Panc1 (cell line): Measurements from ENCODE around the gene WDR46. TPM values are rescaled to one million over a fixed set of nuclear protein-coding genes. Genes with fewer than 3 reads are reported as not detected.
A peak's percentile ranks its signal among the peaks of the same experiment; 100 is the strongest.

ENCODE experiments used
- ATAC-seq: fragments of 200-7000 bp; cut with Tn5 transposase; 2 replicates; pipeline ENCODE4 v1.9.1; 2020; ENCODE audit warnings: mild to moderate bottlenecking, moderate library complexity
- BruUV-seq: library from RNA; stranded (reverse); fragments of 400-500 nt; replicated peaks from 2 replicates; lab custom pipeline; 2021; lab: Mats Ljungman, UMichigan
- CTCF ChIA-PET: fragments of 300-600 bp; sonication (Branson Sonifier 250); formaldehyde crosslinking; loops from one replicate; lab custom pipeline; 2022; ENCODE audit warnings: antibody characterized with exemption; lab: Charles Lee
- POLR2A ChIA-PET: fragments of 300-600 bp; sonication (Branson Sonifier 250); formaldehyde crosslinking; loops from one replicate; lab custom pipeline; 2022; ENCODE audit warnings: antibody characterized with exemption; lab: Charles Lee
- DNase-seq: peaks from one replicate; pipeline ENCODE4 v3.0.0-alpha.2; 2010; ENCODE audit warnings: low read depth, low spot score
- H3K27ac ChIP-seq: 2 replicates; pipeline ENCODE4 v1.5.1; 2011; ENCODE audit warnings: mild to moderate bottlenecking, low read length, inconsistent platforms
- H3K27me3 ChIP-seq: fragments of 200-500 bp; sonication (Bioruptor generic); 2 replicates; pipeline ENCODE4 v1.6.0; 2014; ENCODE audit warnings: low read length, inconsistent platforms; ENCODE audit not compliant: control insufficient read depth, insufficient read depth
- H3K36me3 ChIP-seq: fragments of 200-500 bp; sonication (Bioruptor generic); 2 replicates; pipeline ENCODE4 v1.5.1; 2014; ENCODE audit warnings: inconsistent platforms, mild to moderate bottlenecking, low read length, moderate library complexity; ENCODE audit not compliant: control insufficient read depth, insufficient read depth
- H3K4me1 ChIP-seq: 2 replicates; pipeline ENCODE4 v1.5.1; 2011; ENCODE audit warnings: inconsistent platforms, mild to moderate bottlenecking, low read length, moderate library complexity; ENCODE audit not compliant: control insufficient read depth, insufficient read depth
- H3K4me3 ChIP-seq, 2 experiments: 2 replicates each; pipeline ENCODE4 v1.5.1; 2011 to 2012; ENCODE audit warnings: low read depth in 2 of 2, low read length in 2 of 2, mild to moderate bottlenecking in 2 of 2, inconsistent platforms in 1 of 2, moderate library complexity in 1 of 2
- H3K9me3 ChIP-seq: fragments of 200-500 bp; sonication (Bioruptor generic); 2 replicates; pipeline ENCODE4 v1.5.1; 2014; ENCODE audit warnings: low read depth, mild to moderate bottlenecking, inconsistent platforms, low read length, moderate library complexity; ENCODE audit not compliant: control insufficient read depth, insufficient read depth
- CTCF ChIP-seq: fragments of 450-650 bp; IDR thresholded peaks from 2 replicates; pipeline ENCODE4 v1.5.1; 2017; ENCODE audit warnings: mild to moderate bottlenecking
- POLR2AphosphoS5 ChIP-seq: IDR thresholded peaks from 2 replicates; pipeline ENCODE4 v1.6.1; 2012; ENCODE audit warnings: mild to moderate bottlenecking, low read depth, low read length, moderate library complexity
- REST ChIP-seq, 2 experiments: IDR thresholded peaks; 2 replicates each; pipeline ENCODE4 v1.6.1; 2011 to 2012; ENCODE audit warnings: low read depth in 2 of 2, control low read depth in 1 of 2, low read length in 1 of 2, mild to moderate bottlenecking in 1 of 2, moderate library complexity in 1 of 2; ENCODE audit not compliant: insufficient read depth in 1 of 2
- SIN3A ChIP-seq: IDR thresholded peaks from 2 replicates; pipeline ENCODE4 v1.6.1; 2012; ENCODE audit warnings: low read depth, mild to moderate bottlenecking, low read length, moderate library complexity, borderline replicate concordance; ENCODE audit not compliant: insufficient read depth
- TCF7L2 ChIP-seq: IDR thresholded peaks from 2 replicates; pipeline ENCODE4 v1.6.1; 2011; ENCODE audit warnings: mild to moderate bottlenecking, low read depth, low read length, inconsistent platforms
- in situ Hi-C: cut with HindIII; loops from 2 replicates; pipeline ENCODE4 v1.10.0; 2016; ENCODE audit warnings: low sequenced_read_pairs, low pct_unique_long_range_greater_than_20kb
- intact Hi-C: fragments of 100-400 bp; cut with micrococcal nuclease; formaldehyde crosslinking; loops from one replicate; pipeline ENCODE4 v1.10.0; 2022; ENCODE audit not compliant: unreplicated experiment
- total RNA-seq: library from RNA; stranded (reverse); gene quantifications from one replicate; pipeline ENCODE4 v1.2.1, GENCODE V29; 2021; ENCODE audit not compliant: unreplicated experiment

WDR46 gene
- total RNA-seq, 1 experiment from 2014 or later, result 80.6 TPM

- peaks cover 23% of the 10 kb centered on the region for H3K36me3 ChIP-seq
Observed at GRCh38 chr6:33276864-33277662, 12.0 kb downstream of the WDR46 start, which contains the start of gene B3GALT4. B3GALT4 (plus strand) TSS chr6:33277123; CDS start chr6:33277420, 297 bp downstream.

More at GRCh38 chr6:33276864-33277662, 12.0 kb downstream of the WDR46 start, which contains the start of gene B3GALT4:
- in situ Hi-C loops (no loop called here), intact Hi-C loops (no loop called here)
- peak within 1 kb of the TSS; percentile 97 for H3K4me3 ChIP-seq
- POLR2A ChIA-PET, result interaction anchor here (0.5 to 2.4 kb wide), 6 partner anchors 12 to 151 kb away, joined by 4 to 11 read pairs (median 6); partner anchors contain the start of genes PFDN6 and WDR46
- peak within 1 kb of the TSS; percentile 100 for H3K27ac ChIP-seq
- no peaks in the 10 kb centered on the region for H3K27me3 ChIP-seq
- DNase-seq, result no peak
- H3K4me1 ChIP-seq, result peaks cover 53% of the 10 kb centered on the region
- peak; percentile 76 for ATAC-seq
- no peaks in the 10 kb centered on the region for H3K9me3 ChIP-seq
- CTCF ChIA-PET, result interaction anchor here (0.6 to 2.0 kb wide), 5 partner anchors 12 to 69 kb away, joined by 4 to 9 read pairs (median 5); partner anchors contain the start of genes PFDN6, RGL2 and WDR46
- TF ChIP-seq REST (IDR thresholded peaks at IDR 0.05; ENCODE audit: insufficient read depth in 1 of 2, low read depth in 2 of 2, low read length in 1 of 2) (no peak), CTCF (no peak; the same call in 1 of the 2 replicates), POLR2AphosphoS5 (peak; percentile 98), TCF7L2 (0 out of 2 replicates have a peak, but pooled peaks have one; percentile 21), SIN3A (peak; percentile 83; the same call in 1 of the 2 replicates)
- no TSS peak for BruUV-seq
